Fibroblast of the aortic adventitia (primary cell): Measurements from ENCODE around the gene PIRT. TPM values are rescaled to one million over a fixed set of nuclear protein-coding genes. Genes with fewer than 3 reads are reported as not detected.

Experiments
- DNase-seq: peaks from one replicate; pipeline ENCODE4 v3.0.0-alpha.2; 2010; ENCODE audit warnings: low read depth
- H3K4me3 ChIP-seq: 2 replicates; pipeline ENCODE4 v1.5.1; 2011; ENCODE audit warnings: low read depth, mild to moderate bottlenecking, control low read depth, low read length, moderate library complexity
- CTCF ChIP-seq: IDR thresholded peaks from 2 replicates; pipeline ENCODE4 v1.5.1; 2011; ENCODE audit warnings: mild to moderate bottlenecking, low read length, control low read depth, inconsistent platforms; ENCODE audit not compliant: insufficient read depth
- small RNA-seq: library from RNA; depleted of rRNA; stranded (forward); fragments of <200 nt; gene quantifications from one replicate; pipeline ENCODE3, GENCODE V24; 2012
- total RNA-seq: library from RNA; depleted of rRNA; stranded (reverse); fragments of >200 nt; gene quantifications from 2 replicates; pipeline ENCODE4 v1.2.3, GENCODE V29; 2012; ENCODE audit warnings: low replicate concordance

PIRT gene
- total RNA-seq, 1 donor = not detected

GRCh38 chr17:10777890-10778289 lies 60.0 kb downstream of the PIRT start:
- no peak for DNase-seq
- TF ChIP-seq CTCF = no peak
- H3K4me3 ChIP-seq = no peak overlapping the region

- no peak for DNase-seq
- no peak for TF ChIP-seq CTCF
- H3K4me3 ChIP-seq = no peak overlapping the region
Measured at GRCh38 chr17:10777131-10777807, 60.6 kb downstream of the PIRT start.

- TF ChIP-seq CTCF = no peak
- DNase-seq = no peak
- no peak overlapping the region for H3K4me3 ChIP-seq
Measured at GRCh38 chr17:10776381-10776780, 61.5 kb downstream of the PIRT start.

GRCh38 chr17:10775740-10776356 lies 62.0 kb downstream of the PIRT start:
- no peak overlapping the region for H3K4me3 ChIP-seq
- TF ChIP-seq CTCF = no peak
- DNase-seq = no peak

- no peak for DNase-seq
- no peak overlapping the region for H3K4me3 ChIP-seq
- TF ChIP-seq CTCF = no peak
Measured at GRCh38 chr17:10775058-10775457, 62.8 kb downstream of the PIRT start.

GRCh38 chr17:10773391-10773790 lies 64.5 kb downstream of the PIRT start:
- H3K4me3 ChIP-seq = no peak overlapping the region
- TF ChIP-seq CTCF = no peak

More at GRCh38 chr17:10773391-10773790, 64.5 kb downstream of the PIRT start:
- no peak for DNase-seq

Small RNAs within 50 kb of the gene (small RNA-seq; reads per million reads assigned to genes)
- gene AC015908.2 = not detected
- not detected for gene RNU6-1065P
- gene TMEM238L = not detected

Other genes with a start within 250 kb of the PIRT start
- gene MYH3, start 180.8 kb downstream of the PIRT start, total RNA-seq = 0.45 and 1.1 TPM in 2 replicates
- 22.1 and 69.7 TPM in 2 replicates for gene SCO1, start 140.6 kb downstream of the PIRT start, total RNA-seq
- 9.3 and 18.3 TPM in 2 replicates for gene ADPRM, start 140.5 kb downstream of the PIRT start, total RNA-seq
- gene TMEM220, start 108.1 kb downstream of the PIRT start, total RNA-seq = 4.1 and 6.2 TPM in 2 replicates
- gene TMEM238L, start 34.0 kb downstream of the PIRT start, total RNA-seq = not detected in 2 replicates